ENCODE data around the gene ZNF316. TPM values are rescaled to one million over a fixed set of nuclear protein-coding genes. Genes with fewer than 3 reads are reported as not detected.

The ZNF316 gene
- polyA plus RNA-seq, 2 donors: 11.9 to 21.1 TPM

DNA sequence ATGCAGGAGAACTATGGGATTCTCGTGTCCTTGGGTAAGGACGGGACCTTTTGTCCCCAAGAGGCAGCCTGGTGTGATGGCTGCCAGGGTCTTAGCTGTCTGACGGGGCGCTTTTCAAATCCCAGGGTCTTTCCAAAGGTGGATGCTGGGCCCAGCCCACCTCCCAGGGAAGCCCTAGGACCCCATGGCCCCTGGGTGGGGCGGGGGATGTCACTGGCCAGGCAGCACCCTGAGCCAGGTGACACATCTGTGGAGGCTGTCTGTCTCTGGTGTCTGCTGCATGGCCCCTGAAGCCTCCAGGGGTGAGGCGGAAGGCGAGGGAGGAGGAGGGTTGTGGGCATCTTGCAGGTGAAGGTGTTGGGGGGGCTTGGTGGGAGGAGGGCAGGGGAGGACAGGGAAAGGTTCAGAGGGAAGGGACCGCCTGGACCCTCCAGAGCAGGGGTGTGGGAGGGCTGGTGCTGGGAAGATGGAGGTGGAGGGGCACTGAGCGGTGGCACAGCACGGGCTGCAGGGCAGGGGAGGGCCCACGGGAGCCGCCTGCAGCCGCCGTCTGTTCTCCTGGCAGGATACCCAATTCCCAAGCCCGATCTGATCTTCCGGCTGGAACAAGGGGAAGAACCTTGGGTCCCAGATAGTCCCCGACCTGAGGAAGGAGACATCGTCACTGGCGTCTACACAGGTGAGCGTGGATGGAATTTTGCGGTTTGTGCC lies 7.0 kb downstream of the ZNF316 start:
- Histone ChIP-seq H3K9me3 (ENCODE audit: control insufficient read depth in 2 of 2, insufficient read depth in 1 of 2, low read depth in 1 of 2, low read length in 1 of 2) (peaks cover 0 to 2% of the 10 kb centered on the region in 2 donors), H3K27me3 (ENCODE audit: control insufficient read depth in 1 of 2, insufficient read depth in 2 of 2, low read length in 2 of 2) (no peaks in the 10 kb centered on the region), H3K36me3 (ENCODE audit: control insufficient read depth in 2 of 2, insufficient read depth in 2 of 2, low read length in 1 of 2) (peaks cover 23 to 60% of the 10 kb centered on the region in 2 donors), H3K27ac (ENCODE audit: low read depth in 2 of 2, low read length in 1 of 2) (no peak overlapping the region), H3K4me1 (ENCODE audit: control insufficient read depth in 2 of 2, insufficient read depth in 2 of 2, low read length in 1 of 2) (peaks cover 2% of the 10 kb centered on the region in 2 donors), H3K4me3 (ENCODE audit: low read depth in 1 of 2, low read length in 2 of 2) (no peak overlapping the region)
- WGBS, 2 donors: 94 to 95% methylated on average over 21 of the region's 21 CpGs

DNA sequence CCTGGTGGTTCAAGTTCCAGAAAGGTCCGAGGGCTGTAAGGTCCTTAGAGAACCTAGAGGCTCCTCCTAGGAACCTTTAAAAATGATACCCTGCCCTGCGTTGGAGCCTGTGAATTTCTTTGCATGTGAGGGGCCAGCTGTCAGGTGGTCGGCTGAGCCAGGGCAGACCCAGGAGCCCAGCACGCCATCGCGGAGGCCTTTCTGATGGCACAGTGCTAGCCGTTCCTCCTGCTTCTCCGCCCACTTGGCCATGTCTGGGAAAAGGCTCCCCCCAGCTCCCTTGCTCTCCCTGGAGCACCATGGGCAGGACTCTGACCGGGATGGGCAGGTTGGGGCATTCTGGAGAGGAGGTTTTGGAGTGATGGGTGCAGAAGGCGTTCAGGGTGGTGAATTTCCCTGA lies 7.6 kb downstream of the ZNF316 start:
- no peak overlapping the region for H3K4me3 ChIP-seq (ENCODE audit: low read depth in 1 of 2, low read length in 2 of 2)
- H3K27me3 ChIP-seq (ENCODE audit: control insufficient read depth in 1 of 2, insufficient read depth in 2 of 2, low read length in 2 of 2): no peaks in the 10 kb centered on the region
- peaks cover 0 to under 1% of the 10 kb centered on the region in 2 donors for H3K9me3 ChIP-seq (ENCODE audit: control insufficient read depth in 2 of 2, insufficient read depth in 1 of 2, low read depth in 1 of 2, low read length in 1 of 2)
- WGBS, 2 donors: 93 to 96% methylated on average over 10 of the region's 10 CpGs
- peaks cover 2% of the 10 kb centered on the region in 2 donors for H3K4me1 ChIP-seq (ENCODE audit: control insufficient read depth in 2 of 2, insufficient read depth in 2 of 2, low read length in 1 of 2)
- no peak overlapping the region for H3K27ac ChIP-seq (ENCODE audit: low read depth in 2 of 2, low read length in 1 of 2)
- peaks cover 23 to 65% of the 10 kb centered on the region in 2 donors for H3K36me3 ChIP-seq (ENCODE audit: control insufficient read depth in 2 of 2, insufficient read depth in 2 of 2, low read length in 1 of 2)

DNA sequence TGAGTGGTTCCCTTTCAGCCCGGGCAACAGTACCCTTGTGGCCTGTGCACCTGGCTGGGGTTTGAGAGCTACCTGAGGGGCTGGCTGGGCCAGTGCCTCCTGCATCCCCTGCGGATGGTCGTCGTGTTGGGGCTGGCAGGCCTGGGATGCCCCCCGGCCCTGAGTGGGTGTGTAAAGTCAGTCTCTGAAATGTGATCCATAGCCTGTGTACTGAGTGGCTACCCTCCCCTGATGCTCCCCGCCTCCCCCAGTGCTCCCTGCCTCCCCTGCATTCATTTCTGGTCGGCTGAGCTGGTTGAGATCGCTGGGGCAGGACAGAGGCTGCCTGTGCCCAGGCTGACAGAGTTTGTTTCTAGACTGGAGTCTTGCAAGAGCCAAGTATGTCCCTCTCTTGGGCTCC lies 9.3 kb downstream of the ZNF316 start:
- H3K36me3 ChIP-seq (ENCODE audit: control insufficient read depth in 2 of 2, insufficient read depth in 2 of 2, low read length in 1 of 2): peaks cover 18 to 74% of the 10 kb centered on the region in 2 donors
- no peak overlapping the region for H3K4me3 ChIP-seq (ENCODE audit: low read depth in 1 of 2, low read length in 2 of 2)
- H3K27me3 ChIP-seq (ENCODE audit: control insufficient read depth in 1 of 2, insufficient read depth in 2 of 2, low read length in 2 of 2): no peaks in the 10 kb centered on the region
- 76 to 85% methylated on average over 8 of the region's 8 CpGs for WGBS, 2 donors
- H3K4me1 ChIP-seq (ENCODE audit: control insufficient read depth in 2 of 2, insufficient read depth in 2 of 2, low read length in 1 of 2): peaks cover 0 to 2% of the 10 kb centered on the region in 2 donors
- no peak overlapping the region for H3K27ac ChIP-seq (ENCODE audit: low read depth in 2 of 2, low read length in 1 of 2)
- no peaks in the 10 kb centered on the region for H3K9me3 ChIP-seq (ENCODE audit: control insufficient read depth in 2 of 2, insufficient read depth in 1 of 2, low read depth in 1 of 2, low read length in 1 of 2)

DNA sequence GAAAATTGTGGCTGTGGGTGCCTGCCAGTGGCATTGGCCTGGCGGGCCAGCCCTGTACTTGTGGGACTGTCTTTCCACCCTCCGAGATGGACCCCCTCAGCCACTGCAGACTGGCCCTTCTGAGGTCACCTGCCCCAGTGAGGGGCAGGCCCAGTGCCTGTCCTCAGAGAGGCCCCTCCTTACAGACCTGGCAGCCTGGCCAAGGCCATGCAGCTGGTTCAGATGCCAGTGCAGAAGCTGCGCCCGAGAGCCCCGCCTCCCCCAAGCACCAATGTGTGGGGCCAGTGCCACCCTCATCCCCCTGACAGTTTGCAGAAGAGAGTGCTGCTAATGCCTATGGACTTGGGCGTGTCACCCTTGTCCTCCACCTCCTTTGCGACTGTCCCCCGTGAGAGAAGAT lies 10.0 kb downstream of the ZNF316 start:
- no peaks in the 10 kb centered on the region for H3K27me3 ChIP-seq (ENCODE audit: control insufficient read depth in 1 of 2, insufficient read depth in 2 of 2, low read length in 2 of 2)
- H3K27ac ChIP-seq (ENCODE audit: low read depth in 2 of 2, low read length in 1 of 2): no peak overlapping the region
- H3K4me1 ChIP-seq (ENCODE audit: control insufficient read depth in 2 of 2, insufficient read depth in 2 of 2, low read length in 1 of 2): peaks cover 0 to 2% of the 10 kb centered on the region in 2 donors
- peaks cover 23 to 73% of the 10 kb centered on the region in 2 donors for H3K36me3 ChIP-seq (ENCODE audit: control insufficient read depth in 2 of 2, insufficient read depth in 2 of 2, low read length in 1 of 2)
- WGBS, 2 donors: 81 to 83% methylated on average over 8 of the region's 8 CpGs
- H3K4me3 ChIP-seq (ENCODE audit: low read depth in 1 of 2, low read length in 2 of 2): no peak overlapping the region
- H3K9me3 ChIP-seq (ENCODE audit: control insufficient read depth in 2 of 2, insufficient read depth in 1 of 2, low read depth in 1 of 2, low read length in 1 of 2): peaks cover 0 to 4% of the 10 kb centered on the region in 2 donors

DNA sequence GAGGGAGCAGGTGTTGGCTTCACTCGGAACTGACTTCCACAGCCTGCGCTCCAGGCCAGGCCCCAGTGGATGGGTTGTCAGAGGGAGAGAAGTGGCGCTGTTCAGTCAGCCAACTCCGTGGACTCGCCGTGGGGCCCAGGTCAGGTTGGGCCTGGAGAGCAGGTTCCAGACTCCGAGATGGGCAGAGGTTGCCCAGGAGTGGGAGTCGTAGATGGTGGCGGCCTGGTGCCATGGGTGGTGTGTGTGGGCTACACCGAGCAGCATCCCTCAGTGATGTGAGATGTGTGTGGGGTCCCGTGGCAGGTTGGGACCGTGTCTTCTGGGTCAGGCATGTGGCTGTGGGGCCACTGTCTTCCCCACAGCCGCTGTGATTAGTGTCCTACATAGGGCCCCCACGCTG lies 10.4 kb downstream of the ZNF316 start:
- Histone ChIP-seq H3K27me3 (ENCODE audit: control insufficient read depth in 1 of 2, insufficient read depth in 2 of 2, low read length in 2 of 2) (no peaks in the 10 kb centered on the region), H3K36me3 (ENCODE audit: control insufficient read depth in 2 of 2, insufficient read depth in 2 of 2, low read length in 1 of 2) (peaks cover 28 to 73% of the 10 kb centered on the region in 2 donors), H3K9me3 (ENCODE audit: control insufficient read depth in 2 of 2, insufficient read depth in 1 of 2, low read depth in 1 of 2, low read length in 1 of 2) (peaks cover 0 to 9% of the 10 kb centered on the region in 2 donors), H3K4me1 (ENCODE audit: control insufficient read depth in 2 of 2, insufficient read depth in 2 of 2, low read length in 1 of 2) (peaks cover 0 to 2% of the 10 kb centered on the region in 2 donors), H3K4me3 (ENCODE audit: low read depth in 1 of 2, low read length in 2 of 2) (no peak overlapping the region), H3K27ac (ENCODE audit: low read depth in 2 of 2, low read length in 1 of 2) (no peak overlapping the region)
- 89 to 92% methylated on average over 14 of the region's 14 CpGs for WGBS, 2 donors

DNA sequence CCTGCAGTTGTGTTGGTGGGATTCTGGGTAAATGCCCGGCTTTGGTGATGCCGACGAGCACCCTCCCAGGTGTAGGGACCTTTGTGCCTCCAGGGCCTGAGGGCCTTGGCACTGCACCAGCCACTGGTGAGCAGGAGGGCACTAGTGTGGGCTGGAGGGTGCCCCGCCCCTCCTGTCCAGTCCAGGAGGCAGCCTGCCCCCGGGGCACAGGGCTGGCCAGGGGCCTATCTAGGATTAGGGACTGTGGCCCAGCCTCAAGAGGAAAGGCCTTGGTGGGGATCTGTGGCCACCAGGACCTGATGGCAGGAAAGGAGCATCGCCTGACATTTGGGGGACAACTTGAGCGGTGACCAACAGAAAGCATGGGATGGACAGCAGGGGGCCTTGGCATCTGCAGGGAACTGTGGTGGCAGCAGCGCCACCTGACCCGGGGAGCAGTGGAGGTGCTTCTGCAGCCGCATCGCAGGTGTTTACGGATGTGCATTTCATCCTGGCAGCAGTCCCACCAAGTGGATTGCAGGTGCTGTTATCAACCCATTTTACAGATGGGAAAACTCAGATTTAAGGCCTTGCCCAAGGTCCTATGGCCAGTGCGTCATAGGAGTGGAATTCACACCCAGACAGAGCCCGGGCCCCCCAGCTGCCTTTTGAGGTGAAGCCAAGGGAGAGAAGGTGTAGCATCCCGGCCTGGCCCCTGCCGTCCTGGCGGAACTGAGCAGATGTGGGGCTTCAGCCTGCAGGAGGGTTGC lies 11.1 kb downstream of the ZNF316 start:
- WGBS, 2 donors: 92 to 95% methylated on average over 17 of the region's 17 CpGs
- Histone ChIP-seq H3K27ac (ENCODE audit: low read depth in 2 of 2, low read length in 1 of 2) (no peak overlapping the region), H3K36me3 (ENCODE audit: control insufficient read depth in 2 of 2, insufficient read depth in 2 of 2, low read length in 1 of 2) (peaks cover 29 to 73% of the 10 kb centered on the region in 2 donors), H3K4me3 (ENCODE audit: low read depth in 1 of 2, low read length in 2 of 2) (no peak overlapping the region), H3K4me1 (ENCODE audit: control insufficient read depth in 2 of 2, insufficient read depth in 2 of 2, low read length in 1 of 2) (peaks cover 0 to 2% of the 10 kb centered on the region in 2 donors), H3K27me3 (ENCODE audit: control insufficient read depth in 1 of 2, insufficient read depth in 2 of 2, low read length in 2 of 2) (no peaks in the 10 kb centered on the region), H3K9me3 (ENCODE audit: control insufficient read depth in 2 of 2, insufficient read depth in 1 of 2, low read depth in 1 of 2, low read length in 1 of 2) (peaks cover 0 to 14% of the 10 kb centered on the region in 2 donors)

DNA sequence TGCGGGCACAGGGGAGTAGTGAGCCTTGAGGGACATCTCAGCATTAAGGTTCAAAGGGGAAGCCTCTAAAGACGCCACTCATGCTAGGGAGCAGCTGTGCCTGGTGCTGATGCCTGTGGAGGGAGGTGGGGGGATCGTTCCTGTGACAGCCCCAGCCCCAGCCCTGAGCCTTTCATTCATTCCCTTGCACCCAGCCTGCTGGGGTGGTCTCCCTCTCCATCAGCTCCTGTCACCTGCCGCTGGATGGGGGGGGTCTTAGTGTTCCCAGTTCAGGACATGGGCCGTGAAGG lies 11.6 kb downstream of the ZNF316 start:
- peaks cover 25 to 72% of the 10 kb centered on the region in 2 donors for H3K36me3 ChIP-seq (ENCODE audit: control insufficient read depth in 2 of 2, insufficient read depth in 2 of 2, low read length in 1 of 2)
- WGBS, 2 donors: 95% methylated on average over 5 of the region's 5 CpGs
- H3K4me3 ChIP-seq (ENCODE audit: low read depth in 1 of 2, low read length in 2 of 2): no peak overlapping the region
- H3K27me3 ChIP-seq (ENCODE audit: control insufficient read depth in 1 of 2, insufficient read depth in 2 of 2, low read length in 2 of 2): no peaks in the 10 kb centered on the region
- no peak overlapping the region for H3K27ac ChIP-seq (ENCODE audit: low read depth in 2 of 2, low read length in 1 of 2)
- H3K4me1 ChIP-seq (ENCODE audit: control insufficient read depth in 2 of 2, insufficient read depth in 2 of 2, low read length in 1 of 2): peaks cover 0 to 2% of the 10 kb centered on the region in 2 donors
- H3K9me3 ChIP-seq (ENCODE audit: control insufficient read depth in 2 of 2, insufficient read depth in 1 of 2, low read depth in 1 of 2, low read length in 1 of 2): peaks cover 0 to 17% of the 10 kb centered on the region in 2 donors

DNA sequence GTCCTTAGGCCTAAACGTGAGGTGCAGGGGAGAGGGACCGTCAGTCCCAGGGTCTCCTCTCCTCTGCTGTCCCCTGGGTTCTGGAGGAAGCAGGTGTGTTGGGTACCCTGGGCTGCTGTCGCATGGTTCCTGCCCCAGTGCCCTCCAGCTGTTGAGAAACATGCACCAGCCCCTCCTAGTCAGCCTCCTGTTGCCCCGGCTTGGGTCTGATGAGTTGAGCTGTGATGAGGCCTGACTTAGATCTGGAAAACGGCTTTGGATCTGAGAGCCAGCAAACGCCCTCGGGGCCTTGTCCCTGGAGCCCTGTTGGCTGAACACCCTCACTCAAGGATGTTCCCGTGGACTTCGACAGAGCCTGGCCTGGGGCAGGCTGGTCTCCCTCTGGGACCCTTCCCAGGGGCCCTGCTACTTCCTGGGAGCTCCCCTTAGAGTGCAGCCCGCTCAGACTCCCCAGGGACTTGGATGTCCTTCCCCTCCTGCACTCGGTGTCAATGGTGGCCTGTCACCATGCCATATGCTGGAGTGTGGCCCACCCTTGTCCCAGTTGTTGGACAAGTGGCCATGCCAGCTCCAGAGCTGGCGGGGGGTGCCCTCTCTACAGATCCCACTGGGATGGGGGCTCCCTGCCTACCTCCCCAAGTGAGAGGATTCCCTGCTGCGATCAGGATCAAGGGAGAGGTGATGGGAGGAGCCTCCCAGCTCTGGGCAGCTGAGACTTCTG lies 12.3 kb downstream of the ZNF316 start:
- H3K27me3 ChIP-seq (ENCODE audit: control insufficient read depth in 1 of 2, insufficient read depth in 2 of 2, low read length in 2 of 2): no peaks in the 10 kb centered on the region
- WGBS, 2 donors: 80 to 85% methylated on average over 13 of the region's 13 CpGs
- peaks cover 21 to 72% of the 10 kb centered on the region in 2 donors for H3K36me3 ChIP-seq (ENCODE audit: control insufficient read depth in 2 of 2, insufficient read depth in 2 of 2, low read length in 1 of 2)

DNA sequence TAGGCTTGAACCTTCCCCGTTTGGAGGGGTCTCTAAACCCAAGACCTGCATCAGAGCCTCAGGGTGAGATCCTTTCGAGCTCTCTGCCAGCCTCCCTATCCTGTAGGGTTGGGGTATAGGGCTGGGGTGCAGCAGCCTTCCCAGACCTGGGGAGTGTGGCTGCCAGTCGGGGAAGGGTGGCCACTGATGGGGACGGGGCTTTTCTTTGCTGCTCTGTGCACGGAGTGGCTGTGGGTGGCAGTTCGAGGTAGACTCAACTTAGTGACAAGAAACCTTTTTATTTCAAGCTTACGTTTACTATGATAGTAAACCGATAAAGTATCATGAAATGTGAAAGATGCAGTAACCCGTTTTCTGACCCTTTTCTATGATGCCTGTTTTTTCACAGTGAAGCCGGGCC lies 13.0 kb downstream of the ZNF316 start:
- H3K27me3 ChIP-seq (ENCODE audit: control insufficient read depth in 1 of 2, insufficient read depth in 2 of 2, low read length in 2 of 2): no peaks in the 10 kb centered on the region
- WGBS, 2 donors: 95 to 96% methylated on average over 10 of the region's 10 CpGs
- H3K9me3 ChIP-seq (ENCODE audit: control insufficient read depth in 2 of 2, insufficient read depth in 1 of 2, low read depth in 1 of 2, low read length in 1 of 2): peaks cover 0 to 20% of the 10 kb centered on the region in 2 donors
- H3K4me3 ChIP-seq (ENCODE audit: low read depth in 1 of 2, low read length in 2 of 2): no peak overlapping the region
- no peak overlapping the region for H3K27ac ChIP-seq (ENCODE audit: low read depth in 2 of 2, low read length in 1 of 2)
- H3K36me3 ChIP-seq (ENCODE audit: control insufficient read depth in 2 of 2, insufficient read depth in 2 of 2, low read length in 1 of 2): peaks cover 16 to 72% of the 10 kb centered on the region in 2 donors
- peaks cover 0 to 4% of the 10 kb centered on the region in 2 donors for H3K4me1 ChIP-seq (ENCODE audit: control insufficient read depth in 2 of 2, insufficient read depth in 2 of 2, low read length in 1 of 2)

More for the DNA sequence above, 12.3 kb downstream of the ZNF316 start:
- no peak overlapping the region for H3K27ac ChIP-seq (ENCODE audit: low read depth in 2 of 2, low read length in 1 of 2)
- H3K4me3 ChIP-seq (ENCODE audit: low read depth in 1 of 2, low read length in 2 of 2): no peak overlapping the region
- H3K9me3 ChIP-seq (ENCODE audit: control insufficient read depth in 2 of 2, insufficient read depth in 1 of 2, low read depth in 1 of 2, low read length in 1 of 2): peaks cover 0 to 20% of the 10 kb centered on the region in 2 donors
- peaks cover 0 to 2% of the 10 kb centered on the region in 2 donors for H3K4me1 ChIP-seq (ENCODE audit: control insufficient read depth in 2 of 2, insufficient read depth in 2 of 2, low read length in 1 of 2)
